DMS53 treated with DMSO at 0.1 percent for 48 hours (cell line): ENCODE results near the gene ABHD8.

Experiments used
- DNase-seq: peaks from one replicate; lab custom pipeline; 2025; ENCODE audit not compliant: unreplicated experiment; lab: John Stamatoyannopoulos, UW

ABHD8 gene

DNA sequence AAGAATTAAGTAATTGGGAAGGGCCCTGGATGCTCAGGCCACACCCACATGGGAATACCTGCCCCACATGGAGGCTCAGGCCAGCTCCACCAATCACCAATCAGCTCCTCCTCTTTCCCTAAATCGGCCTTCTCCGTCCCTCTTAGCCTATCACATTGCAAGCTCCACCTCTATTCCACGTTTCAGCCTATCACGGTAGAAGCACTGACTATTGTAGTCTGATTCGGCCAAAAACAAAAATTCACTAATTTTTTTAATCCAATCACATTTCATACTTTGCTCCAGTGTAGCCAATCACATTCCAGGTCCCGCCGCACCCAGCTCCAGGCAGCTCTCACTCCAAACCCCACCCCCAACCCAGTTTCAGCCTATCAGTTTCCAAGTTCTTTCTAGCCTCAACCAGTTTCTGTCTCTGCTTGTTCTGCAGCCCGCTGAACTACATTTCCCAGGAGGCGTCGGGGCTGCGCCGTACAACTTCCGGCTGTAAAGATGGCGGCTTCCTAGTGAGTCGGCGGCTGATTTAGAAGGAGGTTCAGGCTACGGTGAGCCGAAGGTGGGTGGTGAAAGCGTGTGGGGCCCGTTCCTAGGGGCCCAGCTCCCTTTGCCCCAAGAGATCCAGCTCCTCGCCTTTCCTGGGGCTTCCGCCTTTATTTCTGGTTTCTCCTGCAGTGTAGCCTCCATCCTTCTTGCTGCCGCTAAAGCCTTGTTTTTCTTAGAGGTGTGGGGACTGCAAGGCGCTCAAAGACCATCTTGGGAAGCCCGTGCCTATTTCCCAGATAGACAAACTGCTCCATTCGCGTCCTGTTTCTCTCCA, 36.0 kb downstream of the ABHD8 start, which contains the start of gene BABAM1:
BABAM1 (plus strand) TSS at position 469 of the 814 bp plus-strand sequence. CDS start 1,364 bp downstream, outside the sequence.
- DNase-seq = peak; percentile 92

DNA sequence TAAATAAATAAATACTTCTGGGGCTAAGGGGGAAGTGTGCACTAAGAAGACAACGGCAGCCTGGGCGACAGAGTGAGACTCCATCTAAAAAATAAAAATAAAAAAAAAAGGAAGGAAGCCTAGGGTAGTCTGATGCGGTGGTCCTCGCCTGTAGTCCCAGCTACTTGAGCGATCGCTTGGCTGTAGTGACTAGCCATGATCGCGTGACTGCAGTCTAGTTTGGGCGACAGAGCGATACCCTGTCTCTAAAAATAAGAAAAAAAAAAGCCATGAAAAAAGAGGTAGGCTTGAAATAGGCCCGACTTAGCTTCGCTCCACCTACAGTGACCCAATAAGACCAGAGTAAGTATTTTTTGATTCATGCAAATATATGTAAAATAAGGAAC, 36.6 kb downstream of the ABHD8 start:
- no peak for DNase-seq

DNA sequence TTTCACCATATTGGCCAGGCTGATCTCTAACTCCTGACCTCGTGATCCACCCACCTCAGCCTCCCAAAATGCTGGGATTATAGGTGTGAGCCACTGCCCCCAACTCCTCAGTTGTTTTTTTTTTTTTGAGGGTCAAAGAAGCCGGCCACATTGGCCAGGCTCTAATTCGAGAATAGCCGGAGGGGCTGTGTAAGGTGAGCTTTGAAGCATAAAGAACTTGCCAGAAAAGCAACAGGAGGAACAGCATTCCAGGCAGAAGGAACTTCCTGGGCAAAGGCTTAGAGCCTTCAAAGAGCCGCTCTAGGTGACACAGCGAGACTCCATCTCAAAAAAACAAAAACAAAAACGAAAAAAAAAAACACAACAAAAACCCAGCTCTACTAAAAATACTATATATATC, 37.2 kb downstream of the ABHD8 start:
- no peak for DNase-seq

DNA sequence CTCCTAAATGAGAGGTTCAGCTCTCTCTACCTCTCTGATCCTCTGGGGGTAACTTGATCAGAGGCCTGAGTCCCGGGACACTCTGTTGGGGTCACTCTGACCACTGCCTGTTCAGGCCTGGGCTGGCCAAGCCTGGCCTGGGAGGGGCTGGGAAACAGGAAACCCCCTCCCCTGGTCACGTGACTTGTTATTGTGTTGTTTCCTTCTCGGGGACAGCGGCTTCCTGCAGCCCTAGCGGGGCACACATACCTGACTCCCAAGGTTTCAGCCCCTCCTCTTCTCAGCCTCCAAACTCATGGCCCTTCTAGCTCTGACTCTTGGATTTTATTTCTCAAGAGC, 38.6 kb downstream of the ABHD8 start, which contains the start of gene USHBP1:
USHBP1 (minus strand) TSS at position 105 of the 339 bp plus-strand sequence. CDS start 446 bp downstream, outside the sequence.
- no peak for DNase-seq

DNA sequence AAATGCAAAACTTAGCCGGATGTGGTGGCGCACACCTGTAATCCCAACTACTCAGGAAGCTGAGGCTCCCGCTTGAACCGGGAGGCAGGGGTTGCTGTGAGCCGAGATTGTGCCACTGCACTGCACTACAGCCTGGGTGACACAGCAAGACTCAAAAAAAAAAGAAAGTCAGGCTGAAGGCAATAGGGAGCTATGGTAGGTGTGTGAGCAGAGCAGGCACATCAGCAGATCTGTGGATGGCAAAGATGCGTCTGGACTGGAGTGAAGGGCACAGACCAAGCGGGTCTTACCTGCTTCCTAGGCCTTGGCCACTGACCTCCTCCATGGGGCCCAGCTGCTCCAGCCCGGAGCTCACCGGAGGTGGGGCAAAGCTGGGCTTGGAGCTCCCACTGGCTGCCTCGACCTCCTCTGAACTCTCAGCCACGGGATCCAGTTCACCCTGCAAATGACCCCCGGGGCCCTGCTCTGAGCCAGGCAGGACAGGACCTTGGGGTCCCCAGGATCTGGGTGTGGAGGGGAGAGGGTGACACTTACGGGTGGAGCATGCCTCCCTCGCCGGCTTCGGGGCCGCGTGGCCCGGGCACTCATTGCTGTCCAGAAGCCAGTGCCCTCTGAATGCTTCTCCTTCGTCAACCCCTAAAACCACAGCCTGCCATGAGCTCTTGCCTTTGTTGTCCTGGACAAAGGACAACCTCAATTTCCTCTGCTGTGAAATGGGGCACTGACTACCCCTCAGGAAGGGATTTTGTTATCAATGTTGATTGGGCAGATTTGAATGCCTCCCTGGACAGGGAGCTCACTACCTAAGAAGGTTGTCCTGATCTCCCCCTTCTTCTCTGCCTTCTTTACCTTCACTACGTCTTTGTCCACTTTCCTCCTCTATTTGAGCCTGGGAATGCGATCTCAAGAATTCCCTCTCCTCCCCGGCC, 39.2 kb downstream of the ABHD8 start:
- DNase-seq = no peak

DNA sequence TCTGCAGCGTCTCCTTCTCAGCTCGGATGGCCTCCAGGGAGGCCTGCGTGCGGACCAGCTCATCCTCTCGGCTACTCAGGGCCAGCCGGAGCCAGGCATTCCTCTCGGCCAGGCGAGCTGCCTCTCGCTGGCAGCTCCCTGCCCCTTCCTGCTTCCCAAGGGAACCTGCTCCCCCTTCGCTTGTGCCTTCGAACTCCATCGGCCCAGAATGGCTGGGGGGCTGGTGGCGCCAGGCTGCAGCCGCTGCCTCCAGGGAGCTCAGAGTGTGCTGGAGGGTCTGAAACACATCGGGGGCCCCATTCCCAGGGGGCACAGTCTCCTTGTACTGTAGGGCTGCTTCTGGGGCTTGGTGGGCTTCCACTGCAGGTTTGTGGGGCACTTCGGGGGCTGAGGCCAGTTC, 40.7 kb downstream of the ABHD8 start:
- DNase-seq = no peak

DNA sequence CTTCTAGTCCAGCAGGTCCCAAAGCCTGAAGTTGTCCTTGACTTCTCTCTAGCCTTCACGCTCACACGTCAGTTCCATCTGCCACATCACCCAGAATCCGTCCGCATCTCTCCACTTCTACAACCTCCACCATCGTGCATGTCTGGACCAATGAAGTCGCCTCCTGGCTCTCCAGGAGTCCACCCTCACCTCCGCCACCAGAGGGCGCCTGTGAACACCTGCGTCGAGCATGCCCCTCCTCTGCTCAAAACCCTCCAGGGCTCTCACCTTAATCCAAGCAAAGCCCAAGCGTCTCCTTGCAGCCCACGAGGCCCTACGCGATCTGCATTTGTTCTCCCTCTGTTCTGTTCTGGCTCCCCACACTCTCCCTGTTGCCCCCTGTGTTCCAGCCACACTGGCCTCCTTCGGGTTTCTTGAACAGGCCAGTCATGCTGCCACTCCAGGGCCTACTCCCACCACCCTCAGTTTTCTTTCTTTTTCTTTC, 42.3 kb downstream of the ABHD8 start:
- peak; percentile 60 for DNase-seq

DNA sequence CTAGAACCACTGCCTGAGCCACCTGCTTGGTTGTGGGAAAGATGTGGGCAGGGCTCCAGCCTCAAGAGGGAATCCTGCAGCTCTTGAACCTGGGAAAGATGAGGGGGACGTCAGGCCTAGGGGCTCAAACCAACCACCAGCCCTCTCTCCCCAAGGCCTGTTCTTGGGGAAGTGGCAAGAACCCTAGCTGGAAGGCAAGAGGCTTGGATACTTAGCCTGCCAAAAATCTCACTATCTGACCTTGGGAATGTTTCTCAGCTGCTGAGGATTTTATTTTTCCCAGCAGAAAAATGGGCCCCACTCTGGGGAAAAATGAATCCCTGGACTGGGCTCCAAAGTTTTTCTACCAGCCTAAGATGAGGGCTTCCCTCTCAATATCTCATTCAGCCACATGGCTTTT, 43.3 kb downstream of the ABHD8 start:
- no peak for DNase-seq

DNA sequence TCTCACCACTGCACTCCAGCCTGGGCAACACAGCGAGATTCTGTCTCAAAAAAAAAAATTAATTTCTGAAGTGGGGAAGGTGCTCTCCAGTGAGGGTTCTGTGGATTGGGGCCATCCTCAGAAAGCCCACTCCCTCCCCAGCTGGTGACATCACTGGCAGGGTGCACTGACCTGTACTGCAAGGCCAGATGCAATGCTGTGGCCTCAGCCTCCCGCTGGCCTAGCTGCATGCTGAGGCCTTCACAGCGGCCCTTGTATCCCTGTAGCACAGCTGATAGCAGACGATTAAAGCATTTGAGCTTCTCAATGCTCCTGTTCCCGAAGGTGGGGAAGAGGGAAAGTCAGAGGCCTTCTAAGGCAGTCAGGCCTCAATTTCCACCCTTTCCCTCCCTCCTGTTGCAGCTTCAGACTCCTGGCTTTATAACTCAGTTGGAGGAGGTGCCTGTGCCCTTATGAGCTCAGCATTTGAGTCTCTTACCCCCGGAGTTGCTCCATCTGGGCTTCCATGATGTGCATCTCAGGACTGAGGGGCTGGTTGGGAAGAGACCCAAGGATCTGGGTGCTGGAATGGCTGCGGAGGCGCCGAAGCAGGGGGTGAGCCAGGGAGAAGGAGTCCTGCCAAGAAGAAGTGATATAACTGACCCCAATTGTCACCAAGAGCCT, 44.0 kb downstream of the ABHD8 start:
- DNase-seq = no peak

DNA sequence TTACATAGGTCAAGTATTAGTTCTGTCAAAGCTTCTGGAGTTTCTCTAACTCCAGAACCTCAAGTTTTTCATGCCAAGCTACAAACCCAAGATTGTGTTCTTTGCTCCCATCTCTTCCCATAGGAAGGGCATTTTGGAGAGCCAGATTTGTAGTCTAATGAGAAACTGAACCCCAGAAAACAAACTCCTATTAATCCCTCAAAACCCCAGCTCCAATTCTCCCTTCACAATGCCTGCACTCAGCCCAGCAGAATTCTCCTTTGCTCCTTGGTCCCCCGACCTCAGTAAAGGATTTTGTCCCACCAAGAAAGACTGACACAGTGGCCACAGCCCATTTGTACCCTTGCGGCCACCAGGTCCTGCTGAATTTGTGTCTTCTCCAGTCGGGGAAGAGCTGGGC, 47.1 kb downstream of the ABHD8 start:
- DNase-seq = no peak

DNA sequence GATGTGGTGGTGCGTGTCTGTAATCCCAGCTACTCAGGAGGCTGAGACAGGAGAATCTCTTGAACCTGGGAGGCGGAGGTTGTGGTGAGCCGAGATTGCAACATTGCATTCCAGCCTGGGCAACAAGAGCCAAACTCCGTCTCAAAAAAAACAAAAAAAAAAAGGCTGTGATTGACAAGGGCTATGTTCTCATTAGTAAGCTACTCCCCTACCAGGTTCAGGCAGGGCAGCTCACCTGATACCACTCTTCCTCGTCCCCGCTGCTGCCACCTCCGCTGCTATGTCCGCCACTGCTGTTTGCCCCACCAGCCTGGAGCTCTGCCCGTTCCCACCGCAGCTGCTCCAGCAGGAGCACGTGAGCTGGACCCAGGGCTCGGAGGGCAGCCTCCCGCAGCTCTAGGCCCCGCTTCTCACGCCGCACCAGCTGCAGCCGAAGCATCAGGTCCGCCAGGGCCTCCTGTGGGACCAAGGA, 48.0 kb downstream of the ABHD8 start:
- no peak for DNase-seq

DNA sequence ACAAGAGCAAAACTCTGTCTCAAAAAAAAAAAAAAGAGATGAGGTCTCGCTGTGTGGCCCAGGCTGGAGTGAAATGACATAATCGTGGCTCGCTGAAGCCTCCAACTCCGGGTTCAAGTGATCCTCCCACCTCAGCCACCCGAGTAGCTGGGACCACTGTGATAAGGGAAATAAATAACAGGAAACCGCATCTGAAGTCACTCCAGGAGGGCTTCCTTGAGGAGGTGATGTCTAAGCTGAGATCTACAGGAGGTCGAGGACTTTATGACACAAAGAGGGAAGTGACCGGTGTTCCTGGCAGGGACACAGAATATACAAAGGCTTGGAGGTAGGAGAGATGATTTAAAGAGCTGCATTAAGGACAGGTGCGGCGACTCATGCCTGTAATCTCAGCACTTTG, 48.6 kb downstream of the ABHD8 start:
- DNase-seq = no peak

DNA sequence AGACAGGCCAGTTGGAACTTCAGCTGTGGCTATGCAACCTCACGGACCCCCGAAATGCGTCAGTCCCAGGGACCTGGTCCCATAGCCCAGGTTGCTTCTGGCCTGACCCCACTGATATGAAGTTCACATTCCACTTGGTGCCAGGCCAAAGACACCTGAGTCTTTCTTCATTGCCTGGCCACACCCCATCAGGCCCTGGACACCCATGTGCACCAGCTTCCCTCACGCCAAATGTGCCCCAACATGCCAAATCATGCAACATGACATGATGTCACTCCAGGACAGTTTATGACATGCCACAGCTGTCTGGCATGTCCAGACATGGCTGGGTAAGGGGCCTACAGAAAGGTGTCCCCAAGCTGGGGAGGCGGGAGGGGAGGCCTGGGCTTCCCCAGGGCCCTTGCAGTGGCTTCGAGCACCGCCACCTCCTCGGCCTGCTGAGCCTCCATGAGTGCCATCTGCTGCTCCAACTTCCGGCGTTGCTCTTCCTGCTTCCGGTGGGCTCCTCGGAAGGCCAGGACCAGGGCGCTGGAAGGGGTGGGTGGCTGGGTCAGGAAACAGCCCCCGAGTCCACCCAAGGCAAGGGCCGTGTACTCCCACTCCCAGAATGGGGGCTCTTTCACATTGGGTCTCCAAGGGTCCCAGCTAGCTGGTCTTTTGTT, 53.2 kb downstream of the ABHD8 start:
- no peak for DNase-seq

DNA sequence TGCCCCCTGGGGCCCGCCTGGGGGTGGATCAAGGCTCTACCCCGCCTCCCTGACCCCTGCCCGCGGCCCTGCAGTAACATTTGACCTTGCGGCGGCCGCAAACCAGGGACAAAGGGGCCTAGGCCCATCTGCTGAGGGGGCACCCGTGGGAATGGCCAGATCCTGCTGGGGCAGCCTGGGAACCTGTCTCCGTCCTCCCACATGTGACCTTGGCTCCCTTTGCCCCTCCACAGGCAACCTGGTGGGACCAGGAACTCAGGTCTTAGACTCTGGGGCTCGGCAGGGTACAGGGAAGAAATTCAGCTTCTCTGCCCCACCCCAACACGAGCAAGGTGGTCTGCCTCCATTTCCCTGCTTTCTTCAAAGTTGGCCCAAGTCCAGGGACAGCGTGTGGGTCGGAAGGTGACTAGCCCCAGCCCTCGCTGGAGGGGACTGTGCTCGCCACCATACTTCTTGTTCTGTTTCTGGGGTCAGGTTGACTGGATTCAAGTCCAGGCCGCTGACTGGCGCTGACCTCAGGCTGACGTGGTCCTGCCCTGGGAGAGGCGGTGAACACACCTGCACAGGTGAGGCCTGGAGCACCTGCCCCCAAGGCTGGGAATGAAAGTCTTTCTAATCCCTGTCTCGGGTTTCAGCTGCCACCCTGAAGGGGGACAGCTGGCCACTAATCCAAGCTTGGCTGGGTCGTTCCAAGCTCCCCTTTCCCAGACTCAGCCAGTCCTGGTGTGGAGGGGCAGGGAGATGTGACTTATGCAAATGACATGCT, 55.0 kb downstream of the ABHD8 start:
- peak; percentile 84 for DNase-seq

DNA sequence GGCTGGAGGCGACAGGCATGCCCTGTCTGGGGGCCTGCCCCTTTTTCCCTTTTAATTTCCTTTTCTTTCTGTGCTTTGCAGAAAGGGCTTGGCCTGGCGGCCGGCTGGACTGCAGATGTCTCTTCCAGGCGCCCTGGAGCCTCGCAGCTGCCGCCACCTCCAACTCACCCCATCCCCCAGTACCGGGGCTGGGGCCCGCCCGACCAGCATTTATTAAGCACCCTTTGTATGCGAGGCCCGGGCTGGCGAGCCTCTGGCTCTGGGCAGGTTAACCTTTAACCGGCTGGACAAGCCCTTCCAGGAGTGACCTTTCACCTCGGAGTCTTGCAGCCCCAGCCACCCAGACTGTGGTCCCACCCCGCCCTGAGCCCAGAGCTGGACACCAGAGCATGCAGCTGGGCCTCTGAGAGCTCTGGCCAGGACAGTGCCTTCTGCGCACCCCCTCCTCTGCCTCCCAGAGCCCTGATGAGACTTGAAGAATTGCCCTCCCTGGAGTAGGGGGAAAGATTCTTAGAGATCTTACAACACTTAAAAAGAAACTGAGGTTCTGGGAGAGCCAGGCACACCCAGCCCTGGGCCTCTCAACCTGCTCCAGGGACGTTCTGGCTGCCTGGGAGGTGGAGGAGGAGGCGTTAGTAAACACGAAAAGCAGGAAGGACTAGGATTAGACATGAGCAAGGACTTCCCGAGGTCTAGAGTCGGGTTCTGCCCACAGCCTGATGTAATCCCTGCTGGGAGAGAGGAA, 56.4 kb downstream of the ABHD8 start:
- no peak for DNase-seq

DNA sequence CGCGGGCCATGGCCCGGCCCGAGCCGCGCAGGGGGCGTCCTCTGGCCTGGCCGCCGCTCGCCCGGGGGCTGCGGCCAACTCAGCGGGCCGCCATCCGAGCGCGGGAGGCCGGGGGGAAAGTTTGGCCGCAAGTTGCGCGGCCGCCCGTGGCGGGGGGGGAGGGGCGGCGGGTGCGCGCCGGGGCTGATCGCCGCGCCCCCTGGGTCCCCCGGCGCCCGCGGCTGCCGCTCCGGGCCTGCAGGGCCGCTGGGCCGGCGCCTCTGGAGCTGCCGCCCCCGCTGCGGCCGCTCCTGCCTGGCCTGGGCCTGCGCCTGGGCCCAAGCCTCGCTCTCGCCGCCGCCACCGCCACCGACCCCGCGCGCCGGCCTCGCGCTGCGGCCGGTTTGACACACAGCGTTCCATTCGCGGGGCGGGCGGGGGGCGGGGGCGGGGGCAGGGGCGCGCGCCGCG, 57.7 kb downstream of the ABHD8 start, which contains the start of gene NR2F6:
NR2F6 (minus strand) TSS at position 385 of the 450 bp plus-strand sequence. CDS start 699 bp downstream, outside the sequence.
- DNase-seq = no peak

DNA sequence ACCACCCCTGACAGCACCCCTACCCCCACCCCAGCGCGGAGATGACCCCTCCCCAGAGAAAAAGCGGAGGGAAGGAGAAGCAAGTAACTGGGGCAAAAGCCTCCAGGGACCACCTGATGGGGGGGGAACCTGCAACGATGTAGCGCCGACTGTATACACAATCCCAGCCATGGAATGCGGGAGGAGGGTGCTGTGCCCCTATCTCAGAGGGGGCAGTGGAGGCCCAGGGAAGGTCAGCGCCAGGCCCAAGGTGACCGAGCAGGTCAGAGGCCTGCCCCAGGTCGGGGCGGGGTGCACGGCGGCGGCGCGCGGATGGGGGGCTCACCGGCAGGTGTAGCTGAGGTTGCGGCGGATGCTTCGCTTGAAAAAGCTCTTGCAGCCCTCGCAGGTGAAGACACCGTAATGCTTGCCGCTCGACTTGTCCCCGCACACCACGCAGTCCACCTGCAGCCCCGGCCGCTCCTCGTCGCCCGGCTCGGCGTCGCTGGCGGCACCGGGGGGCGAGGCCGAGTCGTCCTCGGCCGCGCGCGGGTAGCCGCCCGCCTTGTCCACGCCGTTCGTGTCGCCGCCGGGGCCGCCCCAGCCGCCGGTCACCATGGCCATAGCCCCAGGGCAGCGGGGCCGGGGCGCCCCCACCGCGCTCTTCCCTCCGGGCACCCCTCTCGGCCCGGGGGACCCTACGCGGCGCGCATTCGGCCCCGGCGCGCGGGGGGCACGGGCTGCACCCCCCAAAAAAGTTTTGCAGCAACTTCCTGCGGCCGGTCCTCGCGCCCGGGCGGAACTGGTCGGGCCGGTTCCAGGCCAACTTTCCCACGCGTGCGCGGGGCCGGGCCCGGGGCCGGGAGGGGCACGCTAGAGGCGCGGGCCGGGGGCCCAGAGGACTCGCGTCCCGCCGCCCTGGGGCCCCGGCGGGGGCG, 58.3 kb downstream of the ABHD8 start:
- DNase-seq = no peak
